ENCODE data around the gene ZMYND11.
A peak's percentile ranks its signal among the peaks of the same experiment; 100 is the strongest.

ZMYND11 gene

DNA sequence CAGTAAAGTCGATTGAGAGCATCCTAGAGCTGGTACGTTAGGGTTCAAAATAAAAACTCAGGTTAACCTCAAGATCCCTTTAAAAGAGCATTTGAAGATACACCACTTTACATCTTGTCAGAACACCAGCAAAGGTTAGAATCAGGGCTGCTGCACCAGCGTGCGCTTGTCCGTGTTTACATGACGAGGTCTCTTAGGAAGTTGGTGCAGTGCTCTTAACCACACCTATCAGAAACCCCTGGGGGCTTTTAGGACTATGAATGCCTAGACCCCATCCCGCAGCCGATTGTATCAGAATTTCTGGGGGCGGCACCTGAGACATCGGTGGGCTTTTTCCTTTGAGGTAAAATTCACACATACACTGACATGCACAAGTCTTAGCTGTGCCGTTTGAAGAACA, 97.6 kb downstream of the ZMYND11 start:
- no peak for DNase-seq (ENCODE audit: low read depth in 2 of 2)
- TF ChIP-seq, protein P1, sequence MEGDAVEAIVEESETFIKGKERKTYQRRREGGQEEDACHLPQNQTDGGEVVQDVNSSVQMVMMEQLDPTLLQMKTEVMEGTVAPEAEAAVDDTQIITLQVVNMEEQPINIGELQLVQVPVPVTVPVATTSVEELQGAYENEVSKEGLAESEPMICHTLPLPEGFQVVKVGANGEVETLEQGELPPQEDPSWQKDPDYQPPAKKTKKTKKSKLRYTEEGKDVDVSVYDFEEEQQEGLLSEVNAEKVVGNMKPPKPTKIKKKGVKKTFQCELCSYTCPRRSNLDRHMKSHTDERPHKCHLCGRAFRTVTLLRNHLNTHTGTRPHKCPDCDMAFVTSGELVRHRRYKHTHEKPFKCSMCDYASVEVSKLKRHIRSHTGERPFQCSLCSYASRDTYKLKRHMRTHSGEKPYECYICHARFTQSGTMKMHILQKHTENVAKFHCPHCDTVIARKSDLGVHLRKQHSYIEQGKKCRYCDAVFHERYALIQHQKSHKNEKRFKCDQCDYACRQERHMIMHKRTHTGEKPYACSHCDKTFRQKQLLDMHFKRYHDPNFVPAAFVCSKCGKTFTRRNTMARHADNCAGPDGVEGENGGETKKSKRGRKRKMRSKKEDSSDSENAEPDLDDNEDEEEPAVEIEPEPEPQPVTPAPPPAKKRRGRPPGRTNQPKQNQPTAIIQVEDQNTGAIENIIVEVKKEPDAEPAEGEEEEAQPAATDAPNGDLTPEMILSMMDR (IDR thresholded peaks at IDR 0.05; ENCODE audit: low read depth, low read length): no peak
- H3K4me3 ChIP-seq (replicated peaks in 1 of 2; ENCODE audit: low read depth in 2 of 2, low read length in 2 of 2): no peak overlapping the region

DNA sequence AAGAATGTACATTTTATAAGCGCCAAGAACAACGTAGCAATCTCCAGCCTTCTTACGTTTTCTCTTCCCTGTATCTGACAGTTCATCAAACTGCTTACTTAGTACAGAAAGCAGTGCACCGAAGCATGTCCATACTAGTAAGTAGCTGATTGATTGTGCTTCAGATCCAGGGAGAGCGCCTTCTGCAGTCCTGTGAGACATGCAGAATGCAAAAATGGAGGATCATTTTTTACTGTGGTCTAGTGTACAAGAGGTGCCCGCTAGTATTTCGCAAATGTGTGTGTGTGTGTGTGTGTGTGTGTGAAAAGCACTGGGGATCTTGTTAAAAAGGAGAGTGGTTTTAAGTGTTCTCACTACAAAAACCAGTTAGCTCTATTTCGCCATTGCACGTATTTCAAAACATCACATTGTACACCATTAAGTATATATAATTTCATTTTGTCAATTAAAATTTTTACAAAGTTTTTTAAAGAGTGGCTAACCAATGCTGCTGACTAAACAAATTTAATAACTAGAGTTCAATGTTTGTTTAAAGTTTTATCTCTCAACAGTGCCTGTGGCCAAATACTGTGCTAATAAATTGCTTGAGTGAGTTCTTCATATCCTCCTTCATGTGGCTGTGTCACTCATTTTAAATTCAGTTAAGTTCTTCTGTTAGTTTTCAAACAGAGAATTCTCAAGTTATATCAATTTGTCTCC, 99.6 kb downstream of the ZMYND11 start:
- TF ChIP-seq, protein P1 (IDR thresholded peaks at IDR 0.05; ENCODE audit: low read depth, low read length): no peak
- H3K4me3 ChIP-seq (replicated peaks in 1 of 2; ENCODE audit: low read depth in 2 of 2, low read length in 2 of 2): no peak overlapping the region
- no peak for DNase-seq (ENCODE audit: low read depth in 2 of 2)

DNA sequence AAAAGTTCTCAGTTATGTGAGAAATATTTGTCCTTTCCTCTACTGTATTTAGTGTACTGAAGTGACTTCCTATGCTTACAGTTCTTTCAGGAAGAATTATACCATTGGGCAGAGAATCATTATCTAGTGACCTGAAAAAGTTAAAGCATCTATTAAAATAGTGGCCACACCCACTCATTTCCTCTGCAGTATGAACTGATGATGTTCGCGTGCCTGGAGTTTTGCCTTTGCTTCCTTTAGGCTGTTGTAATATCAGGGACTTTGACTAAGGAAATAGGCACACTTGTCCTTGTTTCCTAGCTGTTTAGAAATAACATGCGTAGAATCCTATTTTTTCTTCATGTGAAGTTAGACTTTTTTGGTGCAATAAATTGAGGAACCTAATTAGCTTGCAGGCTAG, 100.7 kb downstream of the ZMYND11 start:
- DNase-seq (ENCODE audit: low read depth in 2 of 2): peak in 1 of 2 donors; percentile 9
- TF ChIP-seq, protein P1 (IDR thresholded peaks at IDR 0.05; ENCODE audit: low read depth, low read length): no peak

DNA sequence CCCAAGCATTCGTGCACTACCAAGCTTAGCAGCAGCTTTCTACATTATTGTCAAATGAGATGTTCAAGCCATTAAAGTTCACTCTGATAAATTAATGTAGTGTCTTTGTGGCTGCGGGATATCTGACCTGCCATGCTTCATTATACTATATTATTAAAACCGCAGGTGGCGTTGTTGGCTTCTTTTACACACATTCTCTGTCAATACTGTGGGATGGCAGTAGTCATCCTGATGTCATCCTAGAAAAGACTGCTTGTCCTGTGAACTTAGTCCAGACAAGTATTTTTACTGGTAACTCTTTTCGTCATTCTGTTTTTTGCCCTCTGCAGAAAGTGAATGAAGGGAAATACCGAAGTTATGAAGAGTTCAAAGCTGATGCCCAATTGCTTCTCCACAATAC, 103.9 kb downstream of the ZMYND11 start:
- TF ChIP-seq, protein P1 (IDR thresholded peaks at IDR 0.05; ENCODE audit: low read depth, low read length): no peak
- peak in 1 of 2 donors; percentile 82 for DNase-seq (ENCODE audit: low read depth in 2 of 2)
- no peak overlapping the region for H3K4me3 ChIP-seq (replicated peaks in 1 of 2; ENCODE audit: low read depth in 2 of 2, low read length in 2 of 2)

More for the DNA sequence above, 100.7 kb downstream of the ZMYND11 start:
- no peak overlapping the region for H3K4me3 ChIP-seq (replicated peaks in 1 of 2; ENCODE audit: low read depth in 2 of 2, low read length in 2 of 2)

DNA sequence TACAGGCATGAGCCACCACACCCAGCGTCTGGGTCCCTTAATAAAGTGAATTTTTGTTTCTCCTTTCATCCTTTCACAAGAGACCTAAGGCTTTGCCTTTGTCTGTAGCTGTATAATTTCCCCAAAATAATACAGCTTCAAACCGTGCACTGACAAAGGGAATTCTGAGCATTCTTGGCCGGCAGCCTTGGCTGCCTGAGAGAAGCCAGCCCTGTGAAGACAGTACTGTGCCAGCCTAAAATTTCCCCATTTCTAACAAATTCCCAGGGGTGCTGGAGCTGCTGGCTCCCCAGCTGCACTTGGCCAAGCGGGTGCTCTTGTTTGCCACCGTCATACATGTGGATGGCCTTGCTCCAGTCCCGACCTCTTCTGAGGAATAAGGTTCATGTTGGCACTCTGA, 106.2 kb downstream of the ZMYND11 start:
- no peak for DNase-seq (ENCODE audit: low read depth in 2 of 2)
- no peak overlapping the region for H3K4me3 ChIP-seq (replicated peaks in 1 of 2; ENCODE audit: low read depth in 2 of 2, low read length in 2 of 2)
- TF ChIP-seq, protein P1 (IDR thresholded peaks at IDR 0.05; ENCODE audit: low read depth, low read length): no peak

DNA sequence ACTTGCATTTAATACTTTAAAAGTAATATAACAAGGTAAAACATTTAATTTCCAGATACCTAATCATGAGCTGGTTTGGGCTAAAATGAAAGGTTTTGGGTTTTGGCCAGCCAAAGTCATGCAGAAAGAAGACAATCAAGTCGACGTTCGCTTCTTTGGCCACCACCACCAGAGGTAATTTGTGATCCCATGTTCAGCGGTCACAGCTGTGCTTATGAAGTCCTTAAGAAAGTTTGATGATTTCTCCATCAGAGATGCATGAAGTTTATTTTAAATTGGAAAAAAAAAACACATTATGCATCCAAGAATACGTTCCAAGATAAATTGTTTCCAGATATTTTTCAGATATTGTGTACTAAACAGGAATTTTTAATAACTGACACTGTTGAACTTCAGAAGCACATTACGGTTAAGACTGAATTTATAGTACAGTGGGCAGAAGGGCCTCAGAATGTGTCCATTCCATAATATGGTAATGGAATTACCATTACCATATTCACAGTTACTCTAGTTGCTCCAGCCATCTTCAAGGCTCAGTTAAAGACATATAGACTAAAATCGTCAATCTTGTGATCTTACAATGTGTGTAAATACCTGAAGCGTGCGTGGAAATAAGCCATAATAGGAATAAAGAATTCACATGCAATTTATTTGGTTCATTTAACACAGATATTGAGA, 106.8 kb downstream of the ZMYND11 start:
- TF ChIP-seq, protein P1 (IDR thresholded peaks at IDR 0.05; ENCODE audit: low read depth, low read length): no peak
- no peak overlapping the region for H3K4me3 ChIP-seq (replicated peaks in 1 of 2; ENCODE audit: low read depth in 2 of 2, low read length in 2 of 2)
- DNase-seq (ENCODE audit: low read depth in 2 of 2): no peak
